ENCODE results near the gene DENND5A.
"Not testable (repeated sequence)": the region's sequence is repeated elsewhere in the genome, so short reads cannot be mapped to it uniquely, and the experiment has no call there.

The DENND5A gene

DNA sequence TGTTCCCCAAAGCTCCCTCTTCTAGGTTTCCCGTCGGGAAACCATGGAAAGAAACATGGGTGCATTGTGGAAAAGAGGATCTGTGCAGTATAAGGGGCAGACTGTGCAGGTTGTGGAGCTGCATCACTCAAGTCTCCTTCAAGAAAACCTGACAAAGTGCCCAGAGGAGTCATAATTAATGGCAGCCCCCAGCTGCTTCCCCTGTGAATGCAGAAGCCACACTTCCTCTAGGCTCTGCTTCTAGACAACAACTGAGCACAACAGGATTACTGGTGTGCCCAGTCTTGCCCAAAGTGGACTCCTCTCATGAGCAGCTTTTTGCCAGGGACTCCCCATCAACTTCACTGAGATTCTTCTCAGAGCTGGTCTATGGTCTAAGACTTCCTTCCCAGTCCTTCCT lies 131.2 kb downstream of the DENND5A start:
- no peak for DNase-seq

DNA sequence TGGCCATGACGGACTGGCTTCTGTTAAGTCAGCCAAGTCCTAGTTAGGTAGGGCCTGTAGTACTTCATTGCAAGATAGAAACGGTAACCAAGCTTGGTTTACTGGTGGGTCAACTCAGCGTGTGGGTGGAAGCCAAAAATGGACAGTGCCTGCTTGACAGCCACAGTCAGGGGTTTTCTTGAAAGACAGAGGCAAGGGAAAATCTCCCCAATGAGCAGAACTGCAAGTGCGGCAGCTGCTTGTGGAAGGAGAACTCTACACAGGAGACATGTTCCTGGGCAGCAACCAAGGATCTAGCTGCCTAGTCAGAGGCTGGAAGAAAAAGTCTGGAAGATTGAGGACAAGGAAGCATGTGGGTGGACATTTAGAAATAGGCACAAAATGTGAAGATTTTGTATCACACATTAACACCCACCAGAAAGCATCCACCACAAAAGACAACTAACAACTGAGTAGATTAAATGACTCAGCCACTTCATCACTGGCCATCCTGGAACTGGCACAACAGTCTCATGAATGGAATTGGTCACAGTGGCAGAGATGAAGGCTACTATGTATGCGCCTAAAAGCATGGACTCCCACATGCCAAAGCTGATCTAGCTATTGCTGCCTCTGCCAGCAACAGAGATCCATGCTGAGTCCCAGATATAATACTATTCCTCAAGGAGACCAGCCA lies 132.8 kb downstream of the DENND5A start:
- DNase-seq = no peak

DNA sequence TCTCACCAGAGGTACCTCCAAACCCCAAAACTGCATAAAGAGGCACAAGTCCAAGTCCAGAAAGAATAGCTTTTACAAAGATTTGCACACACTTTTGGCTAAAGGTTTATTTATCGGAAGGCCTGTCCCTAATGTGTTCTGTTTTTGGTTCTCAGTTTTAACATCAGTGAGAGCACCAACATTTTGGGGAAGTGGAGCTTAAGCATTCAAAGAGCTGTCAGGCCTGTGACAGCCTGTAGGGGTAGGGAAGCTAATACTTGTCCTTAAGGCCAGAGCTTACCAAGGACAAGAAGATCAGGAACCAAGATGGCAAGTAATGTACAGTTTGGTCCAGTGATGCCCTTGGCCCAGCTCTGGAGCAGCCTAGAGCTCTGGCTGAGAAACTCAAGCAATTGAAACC lies 134.9 kb downstream of the DENND5A start:
- DNase-seq = no peak

DNA sequence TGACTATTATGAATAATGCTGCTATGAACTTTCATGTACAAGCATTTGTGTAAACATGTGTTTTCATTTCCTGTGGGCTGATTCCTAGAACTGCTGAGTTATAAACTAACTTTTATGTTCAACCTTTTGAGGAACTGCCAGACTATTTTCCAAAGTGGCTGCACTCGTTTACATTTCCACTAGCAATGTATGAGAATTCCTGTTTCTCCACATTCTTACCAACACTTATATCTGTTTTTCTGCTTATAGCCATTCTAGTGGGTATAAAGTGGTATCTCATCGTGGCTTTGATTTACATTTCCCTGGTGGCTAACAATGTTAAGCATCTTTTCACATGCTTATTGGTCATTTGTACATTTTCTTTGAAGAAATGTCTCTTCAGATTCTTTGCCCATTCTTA lies 138.5 kb downstream of the DENND5A start:
- DNase-seq = no peak

DNA sequence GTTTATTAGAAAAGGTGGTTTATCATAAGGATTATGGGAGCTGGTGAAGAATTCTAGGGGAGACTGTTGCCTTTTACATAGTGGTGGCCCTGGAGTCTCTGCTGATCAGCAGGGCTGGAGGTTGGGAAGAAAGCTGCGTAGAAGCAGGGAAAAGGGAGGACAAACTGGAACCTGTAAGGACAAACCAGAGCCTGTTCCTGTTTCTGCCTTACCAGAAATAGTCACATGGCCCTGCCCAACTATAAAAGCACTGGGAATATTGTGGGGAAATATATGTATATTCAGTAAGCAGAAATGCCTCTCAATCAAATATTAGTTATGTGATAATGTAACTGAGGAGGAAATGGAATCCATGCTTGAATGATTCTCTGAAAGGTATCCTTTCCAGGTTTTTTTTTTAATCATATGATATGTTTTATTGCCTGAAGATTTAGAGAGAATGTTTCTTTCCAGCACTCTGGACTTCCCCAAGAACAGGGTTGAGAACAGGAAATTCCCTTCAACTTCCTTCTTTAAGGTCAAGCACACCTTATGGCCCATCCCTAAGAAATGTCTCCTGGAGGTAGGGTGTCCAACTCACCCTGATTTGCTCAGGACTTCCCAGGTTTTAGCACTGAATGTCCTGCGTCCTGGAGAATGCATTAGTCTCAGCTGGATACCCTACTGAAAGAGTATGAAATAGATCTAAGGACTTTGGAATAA lies 139.8 kb downstream of the DENND5A start:
- no peak for DNase-seq

DNA sequence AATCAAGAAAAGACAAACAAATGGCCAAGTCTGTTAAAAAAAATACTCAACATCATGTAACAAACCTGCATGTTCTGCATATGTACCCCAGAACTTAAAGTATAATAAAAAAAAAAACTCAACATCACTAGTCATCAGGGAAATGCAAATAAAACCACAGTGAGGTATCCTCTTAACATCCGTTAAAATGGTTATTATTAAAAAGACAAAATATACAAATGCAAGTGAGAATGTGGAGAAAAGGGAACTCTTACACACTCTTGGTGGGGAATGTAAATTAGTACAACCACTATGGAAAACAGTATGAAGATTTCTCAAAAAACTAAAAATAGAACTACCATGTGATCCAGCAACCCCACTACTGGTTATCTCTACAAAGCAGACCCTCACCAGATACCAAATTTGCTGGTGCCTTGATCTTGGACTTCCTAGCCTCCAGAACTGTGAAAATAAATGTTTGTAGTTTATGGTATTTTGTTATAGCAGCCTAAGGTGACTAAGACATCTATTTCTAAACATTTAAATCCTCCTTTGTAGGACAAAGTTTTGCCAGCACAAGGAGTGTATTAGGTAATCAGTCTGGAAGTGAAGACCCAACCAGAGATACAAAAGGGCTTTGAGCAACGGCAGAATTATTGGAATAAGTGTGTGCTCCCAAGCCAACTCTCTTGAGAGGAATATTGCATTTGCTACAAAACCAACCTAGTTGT lies 141.4 kb downstream of the DENND5A start:
- DNase-seq = no peak

DNA sequence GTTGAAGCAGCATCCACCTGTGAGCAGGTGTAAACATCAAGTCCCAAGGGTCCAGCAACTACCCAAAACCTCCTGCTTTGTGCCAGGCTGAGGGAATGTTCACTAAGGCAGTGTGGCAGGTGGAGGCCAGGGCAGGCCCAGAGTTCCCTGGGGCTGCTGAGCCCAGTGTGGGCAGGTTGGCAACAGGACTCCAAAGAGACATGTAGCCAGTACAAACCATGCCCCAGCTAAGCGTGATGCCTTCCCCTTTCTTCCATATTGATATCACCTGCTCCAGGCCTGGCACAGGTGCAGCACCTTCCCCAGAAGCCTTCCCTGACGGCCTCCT lies 143.7 kb downstream of the DENND5A start:
- no peak for DNase-seq

DNA sequence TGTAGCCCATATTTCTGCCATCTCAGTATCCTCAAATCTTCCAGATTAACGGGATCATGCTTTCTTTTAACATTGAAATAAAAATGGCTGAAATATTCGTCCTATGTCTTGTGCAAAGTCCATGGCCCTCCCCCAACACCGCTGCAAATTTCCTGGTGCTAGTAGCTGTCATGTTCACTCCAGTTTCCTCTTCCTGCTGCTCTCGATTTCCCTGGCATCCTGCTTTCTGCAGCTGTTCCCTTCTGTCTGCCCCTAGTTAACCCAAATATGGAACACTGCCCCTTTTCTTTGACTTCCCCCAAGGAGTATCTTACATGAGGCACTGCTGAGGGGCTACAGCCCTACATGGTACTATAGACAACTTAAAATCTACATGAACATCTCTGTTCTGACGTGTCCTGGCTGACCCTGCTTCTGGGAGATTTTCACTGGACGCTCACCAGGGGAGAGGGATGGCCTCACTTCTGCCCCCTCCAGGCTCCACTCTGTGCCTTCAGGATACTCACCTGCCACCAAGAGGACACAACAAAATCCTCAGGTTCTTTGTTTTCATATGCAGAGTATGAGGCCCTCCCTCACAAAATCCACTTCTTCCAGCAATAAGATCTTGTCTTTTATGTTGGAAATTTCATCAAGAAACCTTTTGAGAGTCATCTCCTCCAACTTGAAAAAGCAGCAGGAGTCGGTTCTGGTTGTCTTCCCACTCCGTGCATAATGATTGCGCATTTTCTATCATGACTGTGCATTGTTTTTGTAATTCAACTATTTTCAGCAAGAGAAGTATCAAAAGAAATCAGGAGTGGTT lies 144.3 kb downstream of the DENND5A start:
- no peak for DNase-seq

DNA sequence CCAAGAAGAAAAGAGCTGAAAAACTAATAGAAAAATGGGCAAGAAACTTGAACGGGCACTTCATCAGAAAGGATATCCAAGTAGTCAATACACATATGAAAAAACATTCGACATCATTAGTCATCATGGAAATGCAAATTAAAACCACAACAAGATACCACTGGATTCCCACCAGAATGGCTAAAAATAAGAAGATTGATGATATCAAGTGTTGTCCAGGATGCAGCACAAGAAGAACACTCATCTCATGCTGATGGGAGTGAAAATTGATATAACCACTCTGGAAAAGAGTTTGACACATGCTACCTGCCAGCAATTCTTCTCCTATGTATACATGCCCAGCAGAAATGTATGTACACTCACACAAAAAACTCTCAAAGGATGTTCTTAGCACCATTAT lies 146.9 kb downstream of the DENND5A start:
- no peak for DNase-seq

DNA sequence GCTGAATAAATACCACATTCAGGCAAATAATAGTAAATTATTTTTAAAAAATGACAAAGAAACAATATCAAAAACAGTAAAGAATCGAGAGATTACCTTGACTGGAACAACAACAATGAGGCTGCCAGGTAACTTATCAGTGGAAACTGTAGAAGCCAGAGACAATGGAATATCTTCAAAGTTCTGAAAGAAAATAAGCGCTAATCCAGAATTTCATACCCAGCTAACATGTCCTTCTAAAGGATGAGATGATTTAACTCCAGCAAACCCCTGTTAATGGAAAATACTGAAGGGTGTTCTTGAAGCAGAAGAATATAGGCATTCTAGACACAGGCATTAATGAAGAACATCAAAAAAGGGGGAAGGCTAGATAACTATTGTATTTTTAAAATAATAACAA lies 153.1 kb downstream of the DENND5A start:
- no peak for DNase-seq

DNA sequence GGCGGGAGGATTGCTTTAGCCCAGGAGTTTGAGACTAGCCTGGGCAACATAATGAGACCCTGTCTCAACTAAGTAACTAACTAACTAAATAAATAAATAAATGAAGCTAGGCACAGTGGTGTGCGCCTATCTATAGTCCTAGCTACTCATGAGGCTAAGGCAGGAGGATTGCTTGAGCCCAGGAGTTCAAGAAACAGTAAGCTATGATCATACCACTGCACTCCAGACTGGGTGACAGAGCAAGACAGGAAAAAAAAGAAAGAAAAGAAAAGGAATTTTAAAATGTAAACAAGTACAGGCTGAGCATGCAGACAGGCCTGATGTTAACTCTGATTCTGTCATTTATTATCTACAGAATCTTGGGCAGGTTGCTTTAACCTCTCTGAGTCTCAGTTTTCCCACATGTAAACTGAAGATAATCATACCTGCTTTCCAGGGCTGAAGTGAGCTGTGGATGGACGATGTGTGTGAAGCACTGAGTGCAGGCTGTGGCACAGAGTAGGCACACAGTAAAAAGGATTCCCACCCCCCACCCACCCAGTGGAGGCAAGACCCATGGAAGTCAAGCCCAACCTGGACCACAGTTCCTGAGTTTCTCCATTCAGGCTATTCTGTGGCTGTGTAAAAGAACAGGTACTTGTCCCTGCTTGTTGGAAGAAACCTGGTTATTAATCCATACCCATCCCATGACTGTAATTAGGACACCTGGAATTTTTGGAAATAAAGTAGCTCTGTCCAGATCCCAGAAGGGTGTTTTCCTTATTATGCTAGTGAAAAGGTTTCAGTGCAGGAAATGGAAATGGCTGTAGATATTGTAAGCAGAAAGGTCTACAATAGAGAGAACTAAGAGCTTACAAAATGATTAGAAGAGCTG lies 155.1 kb downstream of the DENND5A start:
- DNase-seq = no peak

DNA sequence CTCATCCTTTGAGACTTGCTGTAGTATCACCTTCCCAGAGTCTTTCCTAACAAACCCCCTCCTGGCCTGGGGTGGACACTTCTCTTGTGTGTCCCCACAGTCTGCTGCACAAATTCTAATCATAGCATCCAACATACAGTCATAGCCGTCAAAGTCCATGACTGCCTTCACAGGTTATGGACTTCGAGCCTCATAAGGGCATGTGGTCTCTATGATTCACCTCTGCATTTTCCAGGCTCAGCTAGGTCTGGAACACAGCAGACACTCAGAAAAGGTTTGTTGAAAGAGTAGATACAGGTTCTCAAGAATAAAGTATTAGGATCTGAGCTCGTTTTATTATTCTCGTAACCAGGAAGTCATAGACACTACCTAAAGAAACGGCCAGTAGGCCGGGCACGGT lies 160.6 kb downstream of the DENND5A start:
- no peak for DNase-seq

DNA sequence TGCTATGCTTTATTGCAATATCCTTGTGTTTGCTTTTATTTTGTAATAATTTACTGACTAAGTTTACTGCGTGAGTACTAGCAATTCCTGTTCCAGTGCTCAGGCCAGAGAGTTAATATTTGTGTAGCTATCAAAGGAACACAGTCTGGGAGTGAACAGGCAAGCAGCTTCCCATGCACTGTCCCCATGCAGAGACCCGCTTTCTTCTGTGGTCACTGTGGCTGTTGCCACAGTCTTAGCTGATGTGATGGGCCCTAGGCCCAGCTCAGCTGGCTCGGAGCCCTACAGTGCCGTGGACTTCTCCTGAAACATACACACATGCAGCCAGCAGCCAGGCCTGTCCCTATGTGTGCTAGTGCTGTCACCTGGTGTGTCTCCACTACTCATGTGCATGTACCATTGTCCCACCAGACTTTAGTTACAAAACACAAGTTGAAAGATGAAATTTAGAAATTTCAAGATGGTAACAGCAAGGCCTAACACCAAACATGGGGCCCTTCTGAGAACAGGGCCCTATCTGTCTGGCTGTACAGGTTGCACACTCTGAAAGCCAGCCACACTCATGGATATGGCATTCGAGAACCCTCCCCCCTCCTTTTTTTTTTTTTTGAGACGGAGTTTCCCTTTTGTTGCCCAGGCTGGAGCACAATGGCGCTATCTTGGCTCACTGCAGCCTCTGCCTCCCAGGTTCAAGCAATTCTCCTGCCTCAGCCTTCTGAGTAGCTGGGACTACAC lies 161.4 kb downstream of the DENND5A start:
- no peak for DNase-seq

DNA sequence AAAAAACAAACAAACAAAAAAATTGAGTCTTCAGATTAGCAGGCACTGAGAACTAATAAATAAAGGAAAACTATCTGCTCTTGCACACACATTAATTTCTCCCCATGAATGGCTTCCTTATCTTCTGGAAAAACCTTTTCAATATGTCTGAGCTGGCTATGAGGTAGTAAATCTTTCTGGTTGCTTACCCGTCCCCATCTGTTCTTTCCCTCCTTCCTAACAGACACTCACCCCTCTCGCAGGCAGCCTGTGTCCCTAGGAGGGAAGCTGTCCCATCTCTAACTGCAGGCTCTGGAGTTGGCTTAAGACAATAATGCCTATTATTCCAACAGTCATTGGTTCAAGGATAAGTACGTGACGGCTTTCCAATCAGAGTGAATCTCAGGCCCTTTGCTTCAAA lies 165.5 kb downstream of the DENND5A start:
- DNase-seq = no peak

DNA sequence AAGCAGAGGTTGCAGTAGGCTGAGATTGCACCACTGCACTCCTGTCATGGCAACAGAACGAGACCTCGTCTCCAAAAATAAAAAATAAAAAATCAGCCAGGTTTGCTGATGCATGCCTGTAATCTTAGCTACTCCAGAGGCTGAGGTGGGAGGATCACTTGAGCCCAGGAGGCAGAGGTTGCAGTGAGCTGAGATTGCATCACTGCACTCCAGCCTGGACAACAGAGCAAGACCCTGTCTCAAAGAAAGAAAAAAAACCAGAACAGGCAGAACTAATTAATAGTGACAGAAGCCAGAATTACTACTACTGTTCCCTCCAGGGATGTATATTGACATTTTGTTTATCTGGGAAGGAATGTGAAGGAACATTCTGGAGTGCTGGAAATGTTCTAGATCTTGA lies 166.7 kb downstream of the DENND5A start:
- DNase-seq = not testable (repeated sequence)

DNA sequence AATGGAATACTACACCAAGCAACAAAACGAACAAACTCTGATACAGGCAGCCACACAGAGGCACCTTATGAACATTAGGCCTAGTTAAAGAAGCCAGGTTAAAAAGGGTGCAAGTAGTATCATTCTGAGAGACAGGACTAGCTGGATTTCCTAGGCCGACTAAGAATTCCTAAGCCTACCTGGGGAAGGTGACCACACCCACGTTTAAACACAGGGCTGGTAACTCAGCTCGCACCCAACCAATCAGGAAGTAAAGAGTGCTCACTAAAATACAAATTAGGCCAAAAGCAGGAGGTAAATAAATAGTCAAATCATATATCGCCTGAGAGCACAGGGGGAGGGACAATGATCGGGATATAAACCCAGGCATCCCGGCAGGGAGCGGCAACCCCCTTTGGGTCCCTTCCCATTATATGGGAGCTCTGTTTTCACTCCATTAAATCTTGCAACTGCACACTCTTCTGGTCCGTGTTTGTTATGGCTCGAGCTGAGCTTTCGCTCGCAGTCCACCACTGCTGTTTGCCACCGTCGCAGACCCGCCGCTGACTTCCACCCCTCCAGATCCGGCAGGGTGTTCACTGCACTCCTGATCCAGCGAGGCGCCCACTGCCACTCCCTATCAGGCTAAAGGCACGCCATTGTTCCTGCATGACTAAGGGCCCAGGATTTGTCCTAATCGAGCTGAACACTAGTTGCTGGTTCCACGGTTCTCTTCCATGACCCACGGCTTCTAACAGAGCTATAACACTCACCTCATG lies 167.8 kb downstream of the DENND5A start:
- not testable (repeated sequence) for DNase-seq

DNA sequence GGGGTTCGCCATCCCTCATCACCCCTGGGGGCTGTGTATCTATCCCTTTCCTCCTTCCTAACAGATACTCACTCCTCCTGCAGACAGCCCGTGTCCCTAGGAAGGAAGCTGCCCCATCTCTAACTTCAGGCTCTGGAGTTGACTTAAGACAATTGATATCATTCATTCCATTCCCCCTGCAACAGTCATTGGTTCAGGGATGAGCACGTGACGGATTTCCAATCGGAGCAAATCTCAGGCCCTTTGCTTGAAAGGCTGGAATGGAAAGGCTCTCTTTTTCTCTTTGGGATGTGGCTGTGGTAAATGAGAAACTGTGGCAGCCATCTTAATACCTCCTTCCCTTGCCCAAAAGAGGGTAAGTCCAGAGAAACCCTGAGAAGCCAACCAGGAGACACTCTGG lies 168.7 kb downstream of the DENND5A start:
- no peak for DNase-seq

DNA sequence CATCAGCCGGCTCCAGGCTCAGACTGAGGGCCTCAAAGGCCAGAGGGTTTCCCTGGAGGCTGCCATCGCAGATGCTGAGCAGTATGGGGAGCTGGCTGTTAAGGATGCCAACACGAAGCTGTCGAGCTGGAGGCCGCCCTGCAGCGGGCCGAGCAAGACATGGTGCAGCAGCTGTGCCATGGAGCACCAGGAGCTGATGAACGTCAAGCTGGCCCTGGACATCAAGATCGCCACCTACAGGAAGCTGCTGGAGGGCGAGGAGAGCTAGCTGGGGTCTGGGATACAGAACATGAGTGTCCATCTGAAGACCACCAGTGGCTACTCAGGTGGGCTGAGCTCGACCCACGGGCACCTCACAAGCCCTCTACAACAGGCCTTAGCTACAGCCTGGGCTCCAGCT lies 169.7 kb downstream of the DENND5A start:
- DNase-seq = no peak

DNA sequence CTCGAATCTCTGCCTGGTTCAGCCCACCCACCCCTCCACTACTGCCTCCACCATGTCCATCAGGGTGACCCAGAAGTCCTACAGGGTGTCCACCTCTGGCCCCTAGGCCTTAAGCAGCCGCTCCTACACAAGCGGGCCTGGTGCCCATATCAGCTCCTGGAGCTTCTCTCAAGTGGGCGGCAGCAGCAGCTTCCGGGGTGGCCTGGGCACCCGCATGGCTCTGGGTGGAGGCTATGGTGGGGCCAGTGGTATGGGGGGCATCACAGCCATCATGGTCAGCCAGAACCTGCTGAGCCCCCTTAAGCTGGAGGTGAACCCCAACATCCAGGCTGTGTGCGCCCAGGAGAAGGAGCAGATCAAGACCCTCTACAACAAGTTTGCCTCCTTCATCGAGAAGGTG lies 170.7 kb downstream of the DENND5A start:
- DNase-seq = no peak

DNA sequence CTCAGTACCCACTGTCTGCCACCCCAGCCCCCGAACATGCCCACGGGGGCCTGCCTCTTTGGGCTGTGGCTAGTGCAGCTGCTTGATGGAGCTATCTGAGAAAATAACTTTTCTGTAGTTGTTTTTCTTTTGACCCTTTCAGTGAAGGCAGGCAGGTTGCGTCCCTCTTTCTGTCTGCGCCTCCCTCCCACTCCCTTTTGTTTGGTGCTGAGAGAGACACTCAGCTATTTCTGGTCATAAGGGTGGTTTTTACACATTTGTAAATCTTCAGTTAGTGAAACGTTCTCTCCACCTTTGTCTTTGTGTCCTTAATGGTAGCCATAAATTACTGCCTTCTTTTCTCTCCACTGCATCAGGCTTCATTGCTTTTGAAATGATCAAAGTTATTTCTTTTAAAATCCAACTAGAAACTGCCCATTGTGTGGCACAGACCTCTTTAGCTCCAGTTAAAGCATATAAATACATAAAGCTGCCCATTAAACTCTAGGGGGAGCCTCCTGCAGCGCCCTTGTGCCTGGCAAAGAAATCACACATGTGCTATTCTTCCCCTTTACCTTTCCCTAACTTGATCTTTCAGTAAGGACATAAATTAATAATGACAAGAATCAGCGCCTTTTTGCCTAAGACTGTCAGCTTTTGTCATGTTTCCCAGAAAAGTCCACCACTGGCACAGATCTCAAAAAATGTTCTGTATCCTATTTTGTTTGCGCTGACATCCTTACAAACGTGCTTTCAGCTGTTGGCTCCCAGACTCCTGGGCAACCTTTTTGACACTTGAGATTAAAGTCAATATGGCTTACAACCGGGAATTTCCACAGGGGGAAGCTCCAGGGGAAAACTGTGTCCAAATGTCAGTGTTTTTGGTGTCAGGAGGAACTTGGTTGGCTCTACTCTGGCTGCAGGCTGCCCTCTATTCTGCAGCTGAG lies 172.0 kb downstream of the DENND5A start:
- no peak for DNase-seq

Data from NCI-H748 treated with DMSO at 0.1 percent for 48 hours (cell line).